GM12878 (cell line): ENCODE measurements around the gene FGD3.

ENCODE experiments used
- CTCF ChIP-seq, 3 experiments: IDR thresholded peaks in 2 of 3; conservative IDR thresholded peaks in 1 of 3; 2 replicates each; pipeline ENCODE4 v1.5.1; 2011; ENCODE audit warnings: low read depth in 3 of 3, low read length in 3 of 3, mild to moderate bottlenecking in 3 of 3, control low read depth in 2 of 3, moderate library complexity in 2 of 3, inconsistent platforms in 1 of 3, mixed read lengths in 1 of 3; ENCODE audit not compliant: control insufficient read depth in 2 of 3, insufficient read depth in 1 of 3; ENCODE audit errors: extremely low read depth in 1 of 3
- EP300 ChIP-seq, 2 experiments: fragments of 150-350 bp in 1 of 2; IDR thresholded peaks; 2 replicates each; pipeline ENCODE4 v1.6.1; 2011 to 2012; ENCODE audit warnings: low read depth in 2 of 2, low read length in 2 of 2, borderline replicate concordance in 1 of 2, improper control_type of control experiment in 1 of 2, inconsistent platforms in 1 of 2; ENCODE audit not compliant: control insufficient read depth in 1 of 2
- GABPA ChIP-seq: IDR thresholded peaks from 2 replicates; pipeline ENCODE4 v1.6.1; 2014; ENCODE audit warnings: antibody characterized with exemption, low read depth, mild to moderate bottlenecking, inconsistent platforms
- POLR2A ChIP-seq: IDR thresholded peaks from 2 replicates; pipeline ENCODE4 v1.6.1; 2011; ENCODE audit warnings: low read depth, mild to moderate bottlenecking, low read length
- SMARCA5 ChIP-seq: fragments of 450-650 bp; IDR thresholded peaks from 2 replicates; pipeline ENCODE4 v1.6.1; 2017; ENCODE audit warnings: mild to moderate bottlenecking
- SP1 ChIP-seq: IDR thresholded peaks from one replicate; pipeline ENCODE4 v1.6.1; 2011; ENCODE audit warnings: low read depth, low read length
- YBX1 ChIP-seq: fragments of 450-650 bp; IDR thresholded peaks from 2 replicates; pipeline ENCODE4 v1.6.1; 2016; ENCODE audit warnings: antibody characterized with exemption

DNA sequence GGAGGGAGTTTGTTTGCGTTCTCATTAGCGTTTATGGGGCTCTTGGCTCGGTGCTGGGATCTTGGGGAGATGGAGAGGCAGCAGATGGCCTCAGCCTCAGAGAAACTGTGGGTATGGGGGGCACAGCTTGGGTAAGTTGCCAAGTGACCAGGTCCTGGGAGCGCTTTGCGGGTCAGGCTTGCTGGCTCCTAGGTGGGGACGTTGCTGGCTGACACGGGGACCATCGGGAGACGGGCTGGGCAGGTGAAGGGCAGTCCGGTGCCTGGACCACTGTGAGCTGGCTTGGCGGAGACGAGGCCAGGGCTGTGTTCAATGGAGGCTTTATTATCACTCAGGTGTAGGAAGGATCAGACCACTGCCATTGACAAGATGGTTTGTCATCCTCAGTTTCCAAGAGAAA is 30.0 kb downstream of the FGD3 start:
- TF ChIP-seq CTCF (IDR thresholded peaks at IDR 0.05 in 2 of 3, conservative IDR thresholded peaks at IDR 0.05 in 1 of 3; ENCODE audit: control insufficient read depth in 2 of 3, extremely low read depth in 1 of 3, insufficient read depth in 1 of 3, low read depth in 3 of 3, low read length in 3 of 3) (no peak), GABPA (no peak), SMARCA5 (no peak), YBX1 (no peak), POLR2A (no peak), SP1 (no peak), EP300 (IDR thresholded peaks at IDR 0.05; ENCODE audit: borderline replicate concordance in 1 of 2, control insufficient read depth in 1 of 2, low read depth in 2 of 2, low read length in 2 of 2) (no peak)
